IMR-90 (cell line): ENCODE results near the gene GCLC. TPM values are rescaled to one million over a fixed set of nuclear protein-coding genes. Genes with fewer than 3 reads are reported as not detected.
A peak's percentile ranks its signal among the peaks of the same experiment; 100 is the strongest.

ENCODE experiments used
- ATAC-seq: fragments of 200-7000 bp; cut with Tn5 transposase; 2 replicates; pipeline ENCODE4 v1.9.1; 2020; ENCODE audit warnings: low read depth, mild to moderate bottlenecking, moderate library complexity
- BruUV-seq: library from RNA; stranded (reverse); fragments of 400-500 nt; replicated peaks from 2 replicates; lab custom pipeline; 2021; lab: Mats Ljungman, UMichigan
- CTCF ChIA-PET: fragments of 300-600 bp; formaldehyde crosslinking; extraction: SDS; loops from one replicate; lab custom pipeline; 2021; ENCODE audit warnings: antibody characterized with exemption; lab: Yijun Ruan, JAX
- POLR2A ChIA-PET: fragments of 300-600 bp; sonication (Branson Sonifier 250); formaldehyde crosslinking; loops from one replicate; lab custom pipeline; 2022; ENCODE audit warnings: antibody characterized with exemption; ENCODE audit not compliant: unreplicated experiment; lab: Charles Lee
- DNase-seq: peaks from one replicate; pipeline ENCODE4 v3.0.0; 2013
- H2AFZ ChIP-seq: replicated peaks from 2 replicates; pipeline ENCODE3; 2013; ENCODE audit warnings: low read length, mild to moderate bottlenecking; ENCODE audit not compliant: poor library complexity
- H2AK5ac ChIP-seq: 2 replicates; pipeline ENCODE4 v1.6.1; 2013; ENCODE audit warnings: low read depth, low read length, inconsistent platforms
- H2AK9ac ChIP-seq: replicated peaks from 2 replicates; pipeline ENCODE3; 2013; ENCODE audit warnings: mild to moderate bottlenecking, low read depth, low read length, moderate library complexity; ENCODE audit not compliant: poor library complexity
- H2BK120ac ChIP-seq: 2 replicates; pipeline ENCODE4 v1.6.1; 2013; ENCODE audit warnings: low read depth, low read length, inconsistent platforms
- H2BK15ac ChIP-seq: 3 replicates; pipeline ENCODE4 v1.6.1; 2013; ENCODE audit warnings: low read depth, low read length, inconsistent platforms
- H2BK20ac ChIP-seq: 2 replicates; pipeline ENCODE4 v1.6.1; 2013; ENCODE audit warnings: low read depth, mild to moderate bottlenecking, inconsistent platforms, low read length, moderate library complexity
- H2BK5ac ChIP-seq: 2 replicates; pipeline ENCODE4 v1.6.1; 2013; ENCODE audit warnings: mild to moderate bottlenecking, low read depth, low read length, inconsistent platforms; ENCODE audit not compliant: poor library complexity, severe bottlenecking
- H3K14ac ChIP-seq: replicated peaks from 2 replicates; pipeline ENCODE4 v1.6.1; 2013; ENCODE audit warnings: low read depth, low read length, inconsistent platforms
- H3K18ac ChIP-seq: 2 replicates; pipeline ENCODE4 v1.6.1; 2013; ENCODE audit warnings: low read depth, low read length, control low read depth
- H3K23ac ChIP-seq: 2 replicates; pipeline ENCODE4 v1.6.1; 2013; ENCODE audit warnings: low read depth, low read length, inconsistent platforms
- H3K27ac ChIP-seq: 2 replicates; pipeline ENCODE4 v1.5.1; 2013; ENCODE audit warnings: mild to moderate bottlenecking, control low read depth, low read length; ENCODE audit not compliant: insufficient read depth
- H3K27me3 ChIP-seq: 2 replicates; pipeline ENCODE4 v1.6.1; 2013; ENCODE audit warnings: low read length; ENCODE audit not compliant: control insufficient read depth, insufficient read depth
- H3K36me3 ChIP-seq: 2 replicates; pipeline ENCODE4 v1.6.1; 2013; ENCODE audit warnings: low read length, mixed read lengths; ENCODE audit not compliant: control insufficient read depth, insufficient read depth
- H3K4ac ChIP-seq: 2 replicates; pipeline ENCODE4 v1.6.1; 2013; ENCODE audit warnings: low read depth, low read length, inconsistent platforms
- H3K4me1 ChIP-seq: 2 replicates; pipeline ENCODE4 v1.6.1; 2013; ENCODE audit warnings: low read length, mixed read lengths; ENCODE audit not compliant: control insufficient read depth, insufficient read depth
- H3K4me2 ChIP-seq: 2 replicates; pipeline ENCODE4 v1.6.1; 2013; ENCODE audit warnings: low read depth, mild to moderate bottlenecking, control low read depth, low read length, moderate library complexity
- H3K4me3 ChIP-seq: 2 replicates; pipeline ENCODE4 v1.5.1; 2013; ENCODE audit warnings: low read depth, mild to moderate bottlenecking, control low read depth, low read length, moderate library complexity; ENCODE audit not compliant: insufficient read depth
- H3K56ac ChIP-seq: 2 replicates; pipeline ENCODE4 v1.6.1; 2013; ENCODE audit warnings: low read length, inconsistent platforms; ENCODE audit not compliant: insufficient read depth; ENCODE audit errors: extremely low read depth
- H3K79me1 ChIP-seq, 2 experiments: 2 replicates each; pipeline ENCODE4 v1.6.1; 2013; ENCODE audit warnings: low read length in 2 of 2, inconsistent platforms in 1 of 2, low read depth in 1 of 2
- H3K9ac ChIP-seq: 2 replicates; pipeline ENCODE4 v1.6.1; 2013; ENCODE audit warnings: low read depth, low read length, control low read depth
- H3K9me1 ChIP-seq: 2 replicates; pipeline ENCODE4 v1.6.1; 2013; ENCODE audit warnings: low read length, inconsistent platforms; ENCODE audit not compliant: insufficient read depth
- H3K9me3 ChIP-seq: 2 replicates; pipeline ENCODE4 v1.6.1; 2013; ENCODE audit warnings: low read length; ENCODE audit not compliant: control insufficient read depth, insufficient read depth
- H4K20me1 ChIP-seq: 2 replicates; pipeline ENCODE4 v1.6.1; 2013; ENCODE audit warnings: low read length, inconsistent platforms; ENCODE audit not compliant: insufficient read depth
- H4K5ac ChIP-seq: 2 replicates; pipeline ENCODE4 v1.6.1; 2013; ENCODE audit warnings: mild to moderate bottlenecking, low read depth, low read length, control low read depth
- H4K8ac ChIP-seq, 2 experiments: 2 replicates each; pipeline ENCODE4 v1.6.1; 2013; ENCODE audit warnings: low read depth in 2 of 2, low read length in 2 of 2, control low read depth in 1 of 2, inconsistent platforms in 1 of 2
- H4K91ac ChIP-seq: 2 replicates; pipeline ENCODE4 v1.6.1; 2013; ENCODE audit warnings: low read depth, low read length, inconsistent platforms; ENCODE audit not compliant: insufficient read depth
- MAFK ChIP-seq: IDR thresholded peaks from 2 replicates; pipeline ENCODE4 v1.6.1; 2012; ENCODE audit warnings: low read depth, low read length, improper control_type of control experiment
- RFX5 ChIP-seq: IDR thresholded peaks from 2 replicates; pipeline ENCODE4 v1.8.0; 2012; ENCODE audit warnings: low read depth, mild to moderate bottlenecking, low read length, moderate library complexity
- WGBS, 2 experiments: methylation state at CpG; one replicate each; pipeline versions ENCODE4 v1.1.5 to v1.1.7; 2013; ENCODE audit warnings: missing lambda C conversion rate in 2 of 2; ENCODE audit not compliant: insufficient read length in 1 of 2; ENCODE audit errors: extremely low coverage in 2 of 2; 5-methylcytosine and 5-hydroxymethylcytosine counted together
- dilution Hi-C: fragments of 300-500 bp; cut with HindIII; formaldehyde crosslinking; loops from one replicate; pipeline ENCODE4 v1.14.3; 2018; ENCODE audit warnings: low sequenced_read_pairs; ENCODE audit not compliant: unreplicated experiment
- in situ Hi-C: fragments of 300-500 bp; cut with MboI; formaldehyde crosslinking; loops from 3 replicates; pipeline ENCODE4 v1.14.3; 2019; ENCODE audit warnings: low sequenced_read_pairs, inconsistent platforms, mixed read lengths
- intact Hi-C: fragments of 100-400 bp; cut with micrococcal nuclease; formaldehyde crosslinking; loops from 2 replicates; pipeline ENCODE4 v1.10.0; 2022
- polyA plus RNA-seq, 3 experiments: library from polyadenylated mRNA; depleted of rRNA; stranded (reverse); fragments of >200 nt; gene quantifications; 2 replicates each; pipeline ENCODE4 v1.2.3, GENCODE V29; 2012; ENCODE audit warnings: low replicate concordance in 1 of 3
- total RNA-seq: library from RNA; depleted of rRNA; stranded (reverse); fragments of >200 nt; gene quantifications from 2 replicates; pipeline ENCODE4 v1.2.3, GENCODE V29; 2012

Gene GCLC
- total and polyA plus RNA-seq, 2 of the 4 experiments (the other 2 are of a cell fraction) = 14.2 to 24.2 TPM

DNA sequence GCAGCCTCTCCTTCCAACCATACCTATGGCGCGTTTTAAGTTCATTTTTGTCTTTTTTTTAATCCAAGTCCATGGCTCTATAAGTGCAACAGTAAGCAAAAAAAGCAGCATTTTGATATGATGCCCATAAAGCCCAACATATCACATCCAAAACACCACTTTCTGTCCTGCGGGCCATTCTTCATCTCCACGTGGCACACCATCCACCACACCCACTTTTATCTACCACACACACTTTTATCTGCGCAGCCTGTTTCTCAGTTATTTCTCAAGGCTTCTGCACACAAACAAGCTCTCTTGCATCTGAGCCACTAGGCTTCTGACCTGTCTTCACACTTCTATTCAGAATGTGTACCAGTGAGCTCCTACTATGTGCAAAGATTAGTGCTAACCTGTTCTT is 5.3 kb downstream of the GCLC start:
- H4K20me1 ChIP-seq = peaks cover 21% of the 10 kb centered on the region
- H3K4me2 ChIP-seq = no peak overlapping the region
- no peak overlapping the region for H2BK5ac ChIP-seq
- H3K9me1 ChIP-seq = 0 out of 2 replicates have a peak, but pooled peaks cover 2% of the 10 kb centered on the region
- H3K27me3 ChIP-seq = no peaks in the 10 kb centered on the region
- no TSS peak for BruUV-seq
- dilution Hi-C loops = no loop called here
- H3K4me3 ChIP-seq = no peak overlapping the region
- peaks cover 14% of the 10 kb centered on the region for H3K4me1 ChIP-seq
- H4K8ac ChIP-seq = no peak overlapping the region
- TF ChIP-seq MAFK (peak; percentile 73), RFX5 (no peak)
- H3K36me3 ChIP-seq = peaks cover 10% of the 10 kb centered on the region
- no peak overlapping the region for H2BK20ac ChIP-seq
- DNase-seq (no peak), ATAC-seq (no peak)
- H3K23ac ChIP-seq = 0 out of 2 replicates have a peak overlapping the region, but pooled peaks have one; percentile 61
- H3K9ac ChIP-seq = no peak overlapping the region
- in situ Hi-C loops = loop anchor here (10.0 kb wide), 1 partner anchor 255 kb away; the partner anchor contains the start of gene LRRC1
- H3K14ac ChIP-seq = no peak overlapping the region
- no peak overlapping the region for H2AK9ac ChIP-seq
- no peak overlapping the region for H2AK5ac ChIP-seq
- no peak overlapping the region for H2BK15ac ChIP-seq
- intact Hi-C loops = no loop called here
- H3K18ac ChIP-seq = no peak overlapping the region
- H3K4ac ChIP-seq = no peak overlapping the region
- ChIA-PET POLR2A (no interaction called here), CTCF (interaction anchor here (0.9 to 1.4 kb wide), 2 partner anchors 14 to 46 kb away, joined by 3 read pairs; no protein-coding TSS in a partner anchor)
- no peak overlapping the region for H3K56ac ChIP-seq
- no peak overlapping the region for H4K91ac ChIP-seq
- no peak overlapping the region for H3K27ac ChIP-seq
- no peak overlapping the region for H4K5ac ChIP-seq
- H3K79me1 ChIP-seq = peaks cover 29 to 62% of the 10 kb centered on the region in 2 experiments
- no peaks in the 10 kb centered on the region for H3K9me3 ChIP-seq
- H2AFZ ChIP-seq = no peak overlapping the region
- WGBS, 2 experiments = 94% methylated on average over 3 of the region's 5 CpGs; no CpG with 5 or more reads in 1 of the 2 experiments
- H2BK120ac ChIP-seq = no peak overlapping the region
